Measurements from ENCODE around the gene PAGE2B. TPM values are rescaled to one million over a fixed set of nuclear protein-coding genes. Genes with fewer than 3 reads are reported as not detected.
"Not testable (repeated sequence)": the region's sequence is repeated elsewhere in the genome, so short reads cannot be mapped to it uniquely, and the experiment has no call there.

Gene PAGE2B, protein sequence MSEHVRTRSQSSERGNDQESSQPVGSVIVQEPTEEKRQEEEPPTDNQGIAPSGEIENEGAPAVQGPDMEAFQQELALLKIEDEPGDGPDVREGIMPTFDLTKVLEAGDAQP
- total RNA-seq, result not detected

DNA sequence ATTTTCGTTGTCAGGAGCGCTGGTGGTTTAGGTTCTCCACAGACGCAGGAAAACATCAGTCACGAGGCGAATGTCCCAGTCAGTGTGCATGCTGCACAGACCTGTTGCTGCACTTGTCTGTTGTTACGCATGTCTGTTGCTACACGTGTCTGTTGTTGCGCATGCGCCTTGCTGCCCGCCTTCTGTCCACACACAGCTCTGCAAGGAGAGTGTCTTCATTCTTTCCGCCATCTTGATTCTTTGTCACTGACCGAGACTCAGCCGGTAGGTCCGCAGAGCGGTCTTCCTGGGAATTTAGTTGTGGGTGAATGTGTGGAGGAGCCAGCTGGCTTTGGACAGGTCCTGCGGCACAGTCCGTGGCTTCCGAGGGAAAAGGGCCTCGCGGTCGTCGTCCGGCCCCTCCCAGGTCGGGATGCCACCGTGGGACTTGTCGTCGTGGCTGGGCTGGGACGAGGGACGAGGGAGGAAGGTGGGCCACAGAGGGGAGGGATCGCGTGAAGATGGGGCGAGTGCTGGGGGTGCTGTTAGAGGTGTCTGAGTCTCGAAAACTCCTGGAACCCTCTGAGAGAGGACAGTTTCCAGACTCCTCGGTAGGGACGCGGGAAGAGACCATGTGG, at the start of gene PAGE2B:
Gene PAGE2B (plus strand): TSS at position 180 of the 617 bp plus-strand sequence. CDS start 1,012 bp downstream, outside the sequence.
- no peak for DNase-seq (ENCODE audit: low spot score)

DNA sequence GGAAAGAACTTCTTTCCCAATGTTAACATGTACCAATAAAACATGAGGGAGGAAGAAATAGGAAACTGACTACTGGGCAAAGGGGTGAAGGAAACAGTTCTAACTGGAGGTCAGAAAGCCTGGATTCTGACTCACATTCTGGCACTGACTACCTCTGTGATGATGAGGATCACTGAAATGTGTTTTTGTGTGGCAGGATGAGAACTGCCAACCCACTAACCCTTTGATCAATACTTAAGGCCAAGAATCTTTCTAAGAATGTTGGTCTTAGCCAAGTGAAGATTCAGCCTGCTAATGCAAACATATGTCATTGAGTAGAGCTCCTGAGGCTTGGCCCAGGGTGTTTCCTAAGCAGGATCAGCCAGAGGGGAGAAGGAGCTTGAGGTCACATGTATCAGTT, 48.7 kb upstream of the PAGE2B start:
- DNase-seq (ENCODE audit: low spot score), result no peak

DNA sequence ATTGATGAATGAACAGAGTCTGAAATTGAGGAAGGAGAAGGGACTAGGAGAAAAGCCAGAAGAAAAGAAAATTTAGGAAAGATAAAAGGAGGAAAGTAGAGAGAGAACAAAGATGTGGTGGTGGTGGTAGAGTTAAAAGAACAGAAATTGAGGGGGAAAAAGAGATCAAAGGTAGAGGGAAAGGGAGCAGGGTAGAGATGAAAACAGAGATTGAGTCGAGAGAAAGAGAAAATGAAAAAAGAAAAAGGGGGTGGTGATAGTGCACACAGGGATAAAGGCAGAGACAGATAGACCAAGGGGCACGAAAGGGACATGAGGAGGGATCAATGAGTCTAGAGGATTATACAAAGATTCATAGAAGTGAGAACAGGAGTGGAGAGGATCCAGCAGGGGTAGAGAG, 48.0 kb upstream of the PAGE2B start:
- no peak for DNase-seq (ENCODE audit: low spot score)

DNA sequence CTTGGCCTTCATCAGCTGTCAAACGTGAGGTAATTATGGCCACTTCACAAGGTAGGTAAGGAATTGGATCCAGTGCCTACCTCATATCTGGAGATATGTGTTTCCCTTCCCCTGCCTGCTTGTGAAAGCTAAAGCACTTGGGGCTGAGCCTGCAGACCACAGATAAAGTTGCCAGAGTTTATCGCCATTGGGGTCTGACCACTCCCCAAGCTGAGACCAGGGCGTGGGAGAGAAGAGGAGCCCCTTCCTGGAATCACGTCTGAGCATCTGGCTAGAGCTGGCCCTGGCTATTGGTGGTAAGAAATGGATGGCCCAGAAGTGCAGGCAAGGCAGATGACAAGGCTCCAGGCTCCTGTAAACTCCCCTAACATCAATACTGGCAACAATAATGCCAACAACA, 46.8 kb upstream of the PAGE2B start:
- no peak for DNase-seq (ENCODE audit: low spot score)

DNA sequence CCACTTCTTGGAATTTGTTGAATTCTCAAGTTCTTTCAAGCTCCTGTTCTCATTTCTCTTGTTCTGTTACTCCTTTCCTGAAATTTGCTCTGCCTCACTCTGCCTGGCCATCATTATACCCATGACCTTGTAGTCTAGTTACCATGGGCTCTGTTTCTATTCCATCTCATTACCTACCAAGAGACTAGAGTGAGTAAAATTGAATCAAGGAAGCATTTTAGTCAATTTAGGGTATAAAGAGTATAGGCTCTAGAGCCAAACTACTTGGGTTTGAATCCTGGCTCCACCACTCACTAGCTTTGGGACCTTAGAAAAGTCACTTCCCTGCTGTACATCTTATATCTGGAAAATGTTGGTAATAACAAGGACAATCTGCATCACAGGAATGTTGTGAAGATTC, 46.2 kb upstream of the PAGE2B start:
- DNase-seq (ENCODE audit: low spot score), result no peak

DNA sequence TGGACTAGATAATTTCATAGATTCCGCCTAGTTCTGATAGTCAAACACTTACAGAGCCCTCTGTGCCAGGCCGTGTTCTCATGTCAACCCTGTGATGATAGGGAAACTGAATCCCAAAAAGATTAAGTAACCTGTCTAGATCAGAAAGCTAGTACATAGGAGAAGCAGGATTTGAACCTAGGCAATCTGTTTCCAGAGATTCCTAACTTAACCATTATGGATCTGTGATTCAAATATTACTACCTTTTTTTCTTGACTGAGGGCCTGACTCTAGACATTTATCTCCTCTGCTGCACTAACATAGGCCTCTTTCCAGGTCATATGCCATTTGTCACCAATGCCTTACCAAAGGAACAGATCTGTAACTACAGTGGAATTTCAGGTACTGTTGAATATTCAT, 45.5 kb upstream of the PAGE2B start:
- no peak for DNase-seq (ENCODE audit: low spot score)

DNA sequence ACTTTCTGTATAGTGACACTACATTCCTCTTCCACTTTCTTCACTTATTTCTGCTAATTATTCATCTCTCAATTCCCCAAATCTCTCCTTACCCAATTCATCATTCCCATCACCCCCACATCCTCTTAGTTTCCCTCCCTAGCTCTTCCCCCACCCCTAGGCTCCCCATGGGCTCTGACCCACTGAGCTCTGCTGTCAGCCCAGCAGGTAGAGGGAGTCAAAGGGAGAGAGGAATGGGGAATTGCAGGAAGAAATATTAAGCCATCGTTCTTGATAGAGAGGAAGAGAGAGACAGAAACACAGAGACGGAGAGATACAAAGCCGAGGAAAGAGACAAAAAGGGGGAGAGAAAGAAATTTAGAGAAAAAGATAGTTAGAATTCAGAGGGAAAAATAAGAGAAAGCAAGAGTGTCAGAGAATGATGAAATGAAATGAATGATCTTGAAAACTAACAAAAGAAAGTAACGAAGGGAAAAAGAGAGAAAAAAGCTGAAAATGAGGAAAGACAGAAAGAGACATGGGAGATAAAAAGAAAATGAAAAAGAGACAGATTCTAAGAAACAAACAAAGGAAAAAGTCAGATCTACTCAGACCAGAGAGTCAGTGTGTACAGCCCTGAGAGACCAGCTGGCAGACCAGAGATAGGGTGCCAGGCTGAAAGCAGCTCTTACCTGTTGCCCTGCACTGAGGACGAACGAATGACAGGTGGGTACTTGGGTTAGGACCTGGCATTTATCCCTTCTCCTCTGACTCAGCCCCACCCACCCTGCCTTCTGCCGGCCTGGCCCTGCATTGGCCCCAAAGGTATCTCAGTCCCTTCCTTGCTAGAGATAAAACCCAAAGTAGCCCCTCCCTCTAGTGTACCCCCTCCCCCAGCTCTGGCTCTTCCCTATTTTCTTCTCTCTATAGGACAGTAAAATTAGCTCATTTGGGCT, 44.3 kb upstream of the PAGE2B start, which contains the start of gene ALAS2:
Gene ALAS2 (minus strand): TSS at position 707 of the 935 bp plus-strand sequence. CDS start 4,977 bp downstream, outside the sequence.
- DNase-seq (ENCODE audit: low spot score), result no peak

DNA sequence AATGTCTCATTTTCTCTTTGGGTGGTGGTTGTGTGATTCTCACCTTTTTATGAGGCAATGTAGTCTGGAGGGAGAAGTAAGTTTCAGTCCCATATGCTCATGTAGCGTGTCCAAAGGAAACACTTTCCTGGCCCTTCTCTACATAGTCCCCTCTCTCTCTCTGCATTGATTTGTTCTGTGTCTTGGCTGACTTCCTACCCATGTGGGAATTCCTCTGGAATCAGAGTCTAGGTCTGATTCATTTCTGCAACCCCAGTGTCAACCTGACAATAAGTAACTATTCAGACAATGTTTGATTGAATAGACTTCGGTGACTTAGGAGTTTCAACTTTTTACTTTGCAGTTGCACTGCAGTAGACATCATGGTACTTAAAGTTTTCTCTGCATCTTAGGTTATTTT, 41.4 kb upstream of the PAGE2B start:
- DNase-seq (ENCODE audit: low spot score), result no peak

DNA sequence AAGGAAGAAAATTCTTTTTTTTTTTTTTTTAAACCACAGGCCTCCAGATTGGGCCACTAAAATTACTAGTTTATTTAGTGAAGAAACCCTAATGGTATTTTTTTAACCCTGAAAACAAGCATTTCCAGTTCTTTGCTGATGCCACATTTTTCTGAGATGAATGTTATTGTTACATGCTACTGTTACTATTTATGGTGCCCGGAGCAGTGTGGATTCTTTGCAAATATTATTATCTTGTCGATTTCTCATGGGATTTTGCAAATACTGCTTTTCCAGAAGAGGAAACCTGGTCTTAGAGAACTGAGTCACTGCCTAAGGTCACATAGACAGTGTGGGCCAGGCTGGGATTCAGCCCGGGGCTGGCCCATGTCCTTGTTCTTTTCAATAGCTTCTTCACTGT, 35.4 kb upstream of the PAGE2B start:
- DNase-seq (ENCODE audit: low spot score), result no peak

DNA sequence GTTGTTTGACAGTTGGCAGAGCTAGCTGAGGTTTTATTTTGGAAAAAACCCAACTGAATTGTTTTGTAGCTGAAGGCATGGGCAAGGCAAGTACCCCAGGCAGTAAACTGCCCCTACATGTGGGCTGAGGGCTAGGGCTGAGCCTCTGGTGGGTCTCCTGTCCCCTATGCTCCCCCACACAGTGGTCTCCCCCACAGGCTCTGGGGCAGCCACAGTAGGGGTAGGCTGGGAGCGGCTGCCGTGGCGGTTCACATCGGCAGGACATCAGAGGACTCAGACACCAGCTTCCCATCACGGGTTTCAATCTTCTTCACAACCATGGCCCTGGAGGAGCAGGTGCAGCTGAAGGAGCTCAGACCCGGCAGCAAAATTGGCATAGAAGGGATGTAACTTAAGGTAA, 33.3 kb upstream of the PAGE2B start:
- no peak for DNase-seq (ENCODE audit: low spot score)

DNA sequence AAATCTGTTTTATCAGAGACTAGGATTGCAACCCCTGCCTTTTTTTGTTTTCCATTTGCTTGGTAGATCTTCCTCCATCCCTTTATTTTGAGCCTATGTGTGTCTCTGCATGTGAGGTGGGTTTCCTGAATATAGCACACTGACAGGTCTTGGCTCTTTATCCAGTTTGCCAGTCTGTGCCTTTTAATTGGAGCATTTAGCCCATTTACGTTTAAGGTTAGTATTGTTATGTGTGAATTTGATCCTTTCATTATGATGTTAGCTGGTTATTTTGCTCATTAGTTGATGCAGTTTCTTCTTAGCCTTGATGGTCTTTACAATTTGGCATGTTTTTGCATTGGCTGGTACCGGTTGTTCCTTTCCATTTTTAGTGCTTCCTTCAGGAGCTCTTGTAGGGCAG, 24.2 kb upstream of the PAGE2B start:
- not testable (repeated sequence) for DNase-seq (ENCODE audit: low spot score)

DNA sequence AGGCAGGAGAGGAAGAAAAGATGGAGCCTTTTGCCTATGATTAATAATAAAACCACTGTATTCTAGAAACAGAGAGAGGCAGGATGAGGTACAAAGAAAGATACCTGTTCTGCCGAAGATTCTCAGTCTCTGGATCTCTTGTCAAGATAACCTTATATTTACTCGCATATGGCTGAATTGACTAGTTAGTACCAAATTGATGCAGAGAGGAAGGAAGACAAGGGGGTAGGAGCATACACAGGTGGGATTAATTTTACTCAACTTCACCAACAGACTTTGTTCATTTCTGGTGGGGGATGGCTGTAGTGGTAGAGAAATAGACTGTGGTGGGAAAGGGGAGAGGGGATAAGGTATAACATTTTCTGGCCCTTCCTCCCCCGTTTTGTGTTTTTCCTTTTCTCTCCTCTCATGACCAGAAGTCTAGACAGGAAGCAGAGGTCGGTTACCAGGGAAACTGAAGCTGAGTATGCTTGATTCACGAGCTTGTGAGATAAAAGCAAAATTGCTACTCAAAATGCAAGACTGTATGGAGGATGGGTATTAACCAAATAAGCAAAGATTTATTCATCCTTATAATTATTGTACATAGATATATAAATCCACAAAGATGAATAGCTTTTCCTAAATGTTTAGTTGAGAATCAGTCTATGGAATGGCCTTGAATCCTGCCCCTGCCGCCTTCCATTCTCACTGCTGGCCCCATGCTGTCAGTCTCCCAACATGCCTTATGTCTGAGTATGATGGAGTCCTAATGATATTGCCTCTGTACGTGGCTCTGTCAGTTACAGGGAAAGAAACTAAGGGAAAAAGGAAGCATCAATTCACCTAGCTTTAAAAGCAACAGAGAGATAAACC, 17.8 kb upstream of the PAGE2B start:
- no peak for DNase-seq (ENCODE audit: low spot score)

DNA sequence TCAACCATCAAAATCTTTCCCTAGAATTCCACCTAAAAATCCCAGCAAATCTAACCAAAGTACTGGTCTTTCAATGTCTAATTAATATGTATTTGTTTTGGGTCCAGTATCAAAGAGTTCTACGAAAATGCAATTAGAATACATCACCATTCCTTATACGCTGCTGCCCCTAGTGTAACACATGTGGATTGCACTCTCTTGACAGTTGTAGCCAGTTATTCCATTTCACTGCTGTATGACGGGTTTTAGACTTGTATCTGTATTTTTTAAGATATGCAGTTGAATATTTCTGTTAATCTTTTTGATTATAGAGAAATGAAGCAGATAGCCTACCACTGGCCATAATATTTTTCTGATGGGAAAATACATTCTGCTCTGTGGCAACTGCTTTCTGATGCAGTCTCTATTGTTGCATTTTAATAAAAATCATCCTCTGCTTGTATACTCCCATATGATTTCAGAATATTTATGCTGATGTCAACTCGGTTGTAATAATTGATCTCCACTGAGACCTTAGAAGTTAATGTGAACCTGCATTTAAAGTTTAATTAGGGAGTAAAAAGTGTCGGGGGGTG, 17.1 kb upstream of the PAGE2B start:
- DNase-seq (ENCODE audit: low spot score), result no peak

DNA sequence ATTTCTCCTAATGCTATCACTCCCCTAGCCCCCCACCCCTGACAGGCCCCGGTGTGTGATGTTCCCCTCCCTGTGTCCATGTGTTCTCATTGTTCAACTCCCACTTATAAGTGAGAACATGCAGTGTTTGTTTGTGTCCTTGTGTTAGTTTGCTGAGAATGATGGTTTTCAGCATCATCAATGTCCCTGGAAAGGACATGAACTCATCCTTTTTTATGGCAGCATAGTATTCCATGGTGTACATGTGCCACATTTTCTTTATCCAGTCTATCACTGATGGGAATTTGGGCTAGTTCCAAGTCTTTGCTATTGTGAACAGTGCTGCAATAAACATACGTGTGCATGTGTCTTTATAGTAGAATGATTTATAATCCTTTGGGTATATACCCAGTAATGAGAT, 7.7 kb upstream of the PAGE2B start:
- DNase-seq (ENCODE audit: low spot score), result not testable (repeated sequence)

DNA sequence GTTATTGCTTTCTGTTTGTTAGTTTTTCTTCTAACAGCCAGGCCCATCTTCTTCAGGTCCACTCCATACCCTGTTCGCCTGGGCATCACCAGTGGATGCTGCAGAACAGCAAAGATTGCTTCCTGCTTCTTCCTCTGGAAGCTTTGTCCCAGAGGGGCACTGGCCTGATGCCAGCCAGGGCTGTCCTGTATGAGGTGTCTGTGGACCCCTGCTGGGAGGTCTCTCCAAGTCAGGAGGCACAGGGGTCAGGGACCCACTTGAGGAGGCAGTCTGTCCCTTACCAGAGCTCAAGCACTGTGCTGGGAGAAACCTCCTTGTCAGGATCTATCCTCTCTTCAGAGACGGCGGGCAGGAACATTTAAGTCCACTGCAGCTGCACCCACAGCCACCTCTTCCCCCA, 2.5 kb upstream of the PAGE2B start:
- DNase-seq (ENCODE audit: low spot score), result no peak

DNA sequence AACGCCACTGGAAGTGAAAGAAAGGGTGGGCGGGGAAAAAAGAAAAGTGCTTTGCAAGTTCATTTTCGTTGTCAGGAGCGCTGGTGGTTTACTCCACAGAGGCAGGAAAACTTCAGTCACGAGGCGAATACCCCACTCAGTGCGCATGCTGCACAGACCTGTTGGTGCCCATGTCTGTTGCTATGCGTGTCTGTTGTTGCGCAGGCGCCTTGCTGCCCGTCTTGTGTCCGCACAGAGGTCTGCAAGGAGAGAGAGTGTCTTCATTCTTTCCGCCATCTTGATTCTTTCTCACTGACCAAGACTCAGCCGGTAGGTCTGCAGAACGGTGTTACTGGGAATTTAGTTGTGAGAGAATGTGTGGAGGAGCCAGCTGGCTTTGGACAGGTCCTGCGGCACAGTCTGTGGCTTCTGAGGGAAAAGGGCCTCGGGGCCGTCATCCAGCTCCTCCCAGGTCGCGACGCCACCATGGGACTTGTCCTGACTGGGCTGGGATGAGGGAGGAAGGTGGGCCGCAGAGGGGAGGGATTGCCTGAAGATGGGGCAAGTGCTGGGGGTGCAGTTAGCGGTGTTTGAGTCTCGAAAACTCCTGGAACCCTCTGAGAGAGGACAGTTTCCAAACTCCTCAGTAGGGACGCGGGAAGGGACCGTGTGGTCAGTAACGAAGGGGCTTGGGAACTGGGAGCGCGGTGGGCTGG, 14.1 kb downstream of the PAGE2B start, which contains the start of gene PAGE2:
Gene PAGE2 (plus strand): TSS at position 224 of the 695 bp plus-strand sequence. CDS start 1,003 bp downstream, outside the sequence.
- DNase-seq (ENCODE audit: low spot score), result no peak

DNA sequence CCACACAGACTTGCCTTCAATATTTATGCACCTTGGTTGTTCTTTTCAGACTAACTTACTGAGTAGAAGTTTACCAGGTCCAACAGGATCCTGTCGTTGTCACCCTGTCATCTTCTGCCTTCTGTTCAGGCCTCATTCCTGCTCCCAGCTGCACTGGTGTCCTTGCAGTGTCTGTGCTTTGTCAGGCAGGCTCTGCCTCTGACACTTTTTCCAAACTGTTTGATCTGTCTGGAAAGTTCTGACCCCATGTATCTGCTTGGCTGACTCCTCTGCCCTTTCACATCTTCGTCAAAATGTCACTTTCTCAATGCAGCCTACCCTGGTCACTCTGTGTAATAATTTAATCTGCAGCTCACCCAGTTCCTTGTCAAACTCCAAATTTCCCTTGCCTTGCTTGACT, 23.9 kb downstream of the PAGE2B start:
- DNase-seq (ENCODE audit: low spot score), result no peak

DNA sequence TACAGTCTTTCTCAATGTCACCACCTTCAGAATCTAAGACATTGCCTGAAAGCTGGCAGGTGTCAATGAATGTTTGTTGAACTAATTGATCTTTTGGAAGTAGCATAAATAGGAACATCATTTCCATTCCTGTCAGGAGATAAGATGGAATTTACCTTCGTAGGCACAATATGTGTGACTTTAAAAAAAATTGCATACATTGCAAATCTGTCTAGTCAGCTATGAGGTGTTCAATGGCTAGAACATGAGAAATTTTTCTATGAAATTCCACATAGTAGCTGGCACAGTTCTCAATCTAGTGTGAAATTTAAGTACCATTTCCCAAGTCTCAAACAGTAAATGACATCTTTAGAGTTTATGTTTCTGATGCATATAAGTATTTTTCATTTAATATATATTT, 24.3 kb downstream of the PAGE2B start:
- no peak for DNase-seq (ENCODE audit: low spot score)

DNA sequence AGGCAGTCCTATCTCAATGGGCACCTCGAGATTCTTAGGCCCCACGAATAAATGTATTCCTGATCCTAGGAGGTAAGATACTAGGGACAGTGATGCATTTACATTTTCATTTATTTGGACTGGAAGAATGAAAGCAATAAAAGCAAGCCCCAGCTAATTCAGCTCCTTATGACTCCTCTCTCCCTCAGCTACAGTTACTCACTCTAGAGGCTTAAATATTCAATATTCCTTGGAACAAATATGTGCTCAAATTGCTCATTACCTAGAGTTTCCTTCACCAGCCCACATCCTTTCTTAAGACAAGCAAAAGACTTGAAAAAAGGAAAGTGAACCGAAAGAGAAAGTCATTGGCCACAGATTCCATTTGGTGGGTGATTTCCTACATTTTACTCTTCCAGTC, 27.9 kb downstream of the PAGE2B start:
- DNase-seq (ENCODE audit: low spot score), result no peak

DNA sequence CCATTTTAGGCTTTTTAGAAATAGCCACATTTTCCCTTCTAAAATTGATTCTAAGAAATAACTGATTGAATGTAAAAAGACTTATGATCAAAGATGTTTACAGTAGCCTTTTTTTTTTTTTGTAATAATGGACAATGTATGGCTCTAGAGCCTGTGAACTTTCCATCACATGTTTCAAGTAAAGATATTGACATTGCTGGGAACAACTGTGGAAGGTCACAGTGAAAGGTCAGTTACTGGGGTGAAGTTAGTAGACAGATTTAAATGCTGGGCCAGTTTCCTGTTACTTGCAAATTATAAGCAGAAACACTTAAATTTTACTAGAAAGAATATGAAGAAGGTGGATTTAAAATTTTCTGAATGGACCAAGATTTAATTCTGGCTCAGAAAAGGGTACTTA, 32.4 kb downstream of the PAGE2B start:
- DNase-seq (ENCODE audit: low spot score), result no peak

DNA sequence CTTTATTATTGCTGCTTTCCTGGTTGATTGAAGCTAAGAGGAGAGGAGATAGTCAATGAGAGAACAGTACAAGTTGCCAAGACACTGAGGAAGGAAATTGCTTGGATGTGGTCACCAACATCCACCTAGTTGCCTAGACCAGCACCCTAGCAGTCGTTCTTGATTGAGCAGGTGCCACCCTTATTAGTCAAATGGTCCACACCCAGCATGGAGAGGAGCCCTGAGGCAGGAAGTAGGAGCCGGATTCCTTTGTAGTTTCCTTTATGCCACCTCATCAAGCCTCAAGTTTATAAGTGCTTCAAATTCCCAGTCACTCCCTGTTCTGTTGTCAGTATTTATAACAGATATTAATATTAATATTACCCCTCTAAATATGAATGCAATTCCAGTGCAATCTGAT, 33.1 kb downstream of the PAGE2B start:
- no peak for DNase-seq (ENCODE audit: low spot score)

Data from ureter (tissue), 1 donor.